WTC11 (cell line): ENCODE results near the gene UBL5. TPM values are rescaled to one million over a fixed set of nuclear protein-coding genes. Genes with fewer than 3 reads are reported as not detected.

Source experiments
- ATAC-seq: fragments of 200-7000 bp; cut with Tn5 transposase; 2 replicates; pipeline ENCODE4 v1.10.0; 2021; ENCODE audit warnings: mild to moderate bottlenecking, moderate library complexity
- CTCF ChIA-PET: fragments of 300-600 bp; sonication (Branson Sonifier 250); formaldehyde crosslinking; loops from one replicate; lab custom pipeline; 2021; ENCODE audit warnings: antibody characterized with exemption; lab: Charles Lee
- POLR2A ChIA-PET: fragments of 350-600 bp; sonication (Branson Sonifier 250); formaldehyde crosslinking; loops from one replicate; lab custom pipeline; 2021; ENCODE audit warnings: antibody characterized with exemption; lab: Charles Lee
- DNase-seq: peaks from one replicate; pipeline ENCODE4 v3.0.0; 2021; ENCODE audit warnings: low spot score
- H3K27ac Mint-ChIP-seq: 2 replicates; pipeline ENCODE4 v1.8.0; 2021; ENCODE audit warnings: mixed read lengths
- H3K27me3 Mint-ChIP-seq: 2 replicates; pipeline ENCODE4 v1.8.0; 2021; ENCODE audit warnings: low read depth, mild to moderate bottlenecking, moderate library complexity, mixed read lengths
- H3K36me3 Mint-ChIP-seq: 2 replicates; pipeline ENCODE4 v1.8.0; 2021; ENCODE audit warnings: mixed read lengths
- H3K4me1 Mint-ChIP-seq: 2 replicates; pipeline ENCODE4 v1.8.0; 2022; ENCODE audit warnings: mixed read lengths
- H3K4me3 Mint-ChIP-seq: 2 replicates; pipeline ENCODE4 v1.8.0; 2021; ENCODE audit warnings: mild to moderate bottlenecking, moderate library complexity, mixed read lengths
- H3K9me3 Mint-ChIP-seq: 2 replicates; pipeline ENCODE4 v1.8.0; 2021; ENCODE audit warnings: mixed read lengths
- CREM ChIP-seq: sonication (generic); formaldehyde crosslinking; IDR thresholded peaks from 2 replicates; pipeline ENCODE4 v1.8.1; 2022; ENCODE audit warnings: mild to moderate bottlenecking, missing genetic modification reagents, moderate library complexity
- EMX1 ChIP-seq: fragments of 250-450 bp; sonication (Bioruptor Pico); IDR thresholded peaks from 2 replicates; pipeline ENCODE4 v1.8.0; 2021; ENCODE audit warnings: mild to moderate bottlenecking
- ETV6 ChIP-seq: sonication (generic); formaldehyde crosslinking; IDR thresholded peaks from 2 replicates; pipeline ENCODE4 v1.8.1; 2022; ENCODE audit warnings: mild to moderate bottlenecking, missing genetic modification reagents
- FOXJ3 ChIP-seq: sonication (generic); formaldehyde crosslinking; IDR thresholded peaks from 2 replicates; pipeline ENCODE4 v1.9.0; 2021; ENCODE audit warnings: missing genetic modification reagents, mild to moderate bottlenecking, borderline replicate concordance
- FOXK1 ChIP-seq: sonication (generic); formaldehyde crosslinking; IDR thresholded peaks from 2 replicates; pipeline ENCODE4 v1.8.0; 2022; ENCODE audit warnings: mild to moderate bottlenecking, moderate library complexity, missing genetic modification reagents
- IRF2 ChIP-seq: sonication (generic); formaldehyde crosslinking; IDR thresholded peaks from 2 replicates; pipeline ENCODE4 v1.8.0; 2022; ENCODE audit warnings: low read depth, missing genetic modification reagents, borderline replicate concordance
- NFE2L1 ChIP-seq: sonication (generic); formaldehyde crosslinking; IDR thresholded peaks from 2 replicates; pipeline ENCODE4 v1.8.1; 2023; ENCODE audit warnings: missing genetic modification reagents
- NFYB ChIP-seq: sonication (generic); formaldehyde crosslinking; conservative IDR thresholded peaks from 2 replicates; pipeline ENCODE4 v1.8.0; 2022; ENCODE audit warnings: low read depth, missing genetic modification reagents
- NR2C2 ChIP-seq: sonication (generic); formaldehyde crosslinking; IDR thresholded peaks from 2 replicates; pipeline ENCODE4 v1.8.0; 2022; ENCODE audit warnings: mild to moderate bottlenecking, missing genetic modification reagents
- SP1 ChIP-seq: sonication (generic); formaldehyde crosslinking; conservative IDR thresholded peaks from 2 replicates; pipeline ENCODE4 v1.8.1; 2022; ENCODE audit warnings: missing genetic modification reagents
- ZNF219 ChIP-seq: sonication (generic); formaldehyde crosslinking; IDR thresholded peaks from 2 replicates; pipeline ENCODE4 v1.8.0; 2023; ENCODE audit warnings: missing genetic modification reagents, mild to moderate bottlenecking, borderline replicate concordance
- ZNF416 ChIP-seq: fragments of 250-450 bp; sonication (Bioruptor Pico); IDR thresholded peaks from 2 replicates; pipeline ENCODE4 v1.9.0; 2021; ENCODE audit warnings: mild to moderate bottlenecking, inconsistent platforms
- total RNA-seq: library from RNA; stranded (reverse); gene quantifications from 3 replicates; pipeline ENCODE4 v1.2.3, GENCODE V29; 2021
- TF ChIP-seq, protein P1 (sequence below): sonication (generic); formaldehyde crosslinking; IDR thresholded peaks from 2 replicates; pipeline ENCODE4 v1.8.0; 2022; ENCODE audit warnings: mild to moderate bottlenecking, missing genetic modification reagents
- TF ChIP-seq, protein P2 (sequence below): sonication (generic); formaldehyde crosslinking; IDR thresholded peaks from 2 replicates; pipeline ENCODE4 v1.8.0; 2022; ENCODE audit warnings: mild to moderate bottlenecking, missing genetic modification reagents
- TF ChIP-seq, protein P3 (sequence below): sonication (generic); formaldehyde crosslinking; IDR thresholded peaks from 2 replicates; pipeline ENCODE4 v1.8.1; 2022; ENCODE audit warnings: low read depth, mild to moderate bottlenecking, moderate library complexity, missing genetic modification reagents, borderline replicate concordance
- TF ChIP-seq, protein P4 (sequence below): sonication (generic); formaldehyde crosslinking; IDR thresholded peaks from 2 replicates; pipeline ENCODE4 v1.8.1; 2022; ENCODE audit warnings: mild to moderate bottlenecking, moderate library complexity, missing genetic modification reagents
- TF ChIP-seq, protein P5 (sequence below): sonication (generic); formaldehyde crosslinking; conservative IDR thresholded peaks from 2 replicates; pipeline ENCODE4 v1.8.1; 2023; ENCODE audit warnings: mild to moderate bottlenecking, low read depth, missing genetic modification reagents, moderate library complexity
- TF ChIP-seq, protein P6 (sequence below): sonication (generic); formaldehyde crosslinking; IDR thresholded peaks from 2 replicates; pipeline ENCODE4 v1.8.1; 2023; ENCODE audit warnings: mild to moderate bottlenecking, missing genetic modification reagents, moderate library complexity
- TF ChIP-seq, protein P7 (sequence below): sonication (generic); formaldehyde crosslinking; IDR thresholded peaks from 2 replicates; pipeline ENCODE4 v1.8.1; 2023; ENCODE audit warnings: mild to moderate bottlenecking, missing genetic modification reagents

The UBL5 gene
- total RNA-seq, 1 experiment from 2014 or later: 402 TPM

DNA sequence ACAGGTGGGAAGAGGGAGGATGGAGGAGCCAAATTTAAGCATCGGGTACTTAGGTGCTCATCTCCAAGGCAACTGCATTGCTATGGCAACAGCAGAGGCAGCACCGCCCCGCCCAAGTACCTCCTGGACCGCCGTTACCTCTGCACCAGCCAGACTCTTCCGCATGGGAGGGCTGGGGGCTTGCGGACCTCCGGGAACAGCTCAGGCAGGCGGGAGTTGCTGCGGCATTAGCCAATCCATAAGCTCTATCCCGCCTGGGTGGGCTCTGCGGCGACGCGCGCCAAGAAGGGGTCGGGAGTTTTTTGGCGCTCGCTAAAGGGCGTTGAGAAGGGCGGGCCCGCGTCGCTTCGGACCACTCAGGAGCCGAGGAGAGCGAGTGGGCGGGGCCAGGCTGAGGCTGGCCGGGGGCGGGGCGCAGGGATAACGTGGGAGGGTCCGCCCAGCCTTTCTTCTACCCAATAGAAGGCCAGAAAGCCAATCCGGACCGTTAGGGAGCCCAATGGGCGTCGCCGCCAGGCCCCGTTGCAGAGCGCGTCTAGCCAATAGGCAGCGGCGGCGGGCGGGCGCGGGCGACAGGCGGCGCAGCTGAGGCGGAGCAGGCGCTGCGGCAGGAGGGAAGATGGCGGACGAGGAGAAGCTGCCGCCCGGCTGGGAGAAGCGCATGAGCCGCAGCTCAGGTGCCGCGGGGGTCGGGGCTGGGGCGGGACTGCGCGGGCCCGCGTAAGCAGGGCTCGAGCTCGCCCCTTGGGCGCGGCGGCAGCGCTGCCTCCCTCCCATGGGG lies 7.2 kb downstream of the UBL5 start, which contains the start of gene PIN1:
Gene PIN1, plus strand, starts transcription at position 593 of the 781 bp plus-strand sequence. Its CDS starts 27 bp downstream, at position 620.
- ATAC-seq (peak; percentile 94), DNase-seq (peak; percentile 100)
- Mint-ChIP-seq H3K27ac (peak within 1 kb of the TSS; percentile 71), H3K4me1 (peaks cover 14% of the 10 kb centered on the region)
- TF ChIP-seq SP1 (CRISPR knock-in tag) (peak; percentile 99), FOXK1 (CRISPR knock-in tag) (0 out of 2 replicates have a peak, but pooled peaks have one; percentile 2), EMX1 (CRISPR knock-in tag) (no peak), IRF2 (CRISPR knock-in tag) (no peak), ETV6 (CRISPR knock-in tag) (no peak), NR2C2 (CRISPR knock-in tag) (no peak), CREM (CRISPR knock-in tag) (0 out of 2 replicates have a peak, but pooled peaks have one; percentile 40), ZNF219 (CRISPR knock-in tag) (no peak), NFE2L1 (CRISPR knock-in tag) (no peak), FOXJ3 (CRISPR knock-in tag) (no peak), NFYB (CRISPR knock-in tag) (peak; percentile 98), ZNF416 (CRISPR knock-in tag) (0 out of 2 replicates have a peak, but pooled peaks have one; percentile 9)
- TF ChIP-seq, protein P1, sequence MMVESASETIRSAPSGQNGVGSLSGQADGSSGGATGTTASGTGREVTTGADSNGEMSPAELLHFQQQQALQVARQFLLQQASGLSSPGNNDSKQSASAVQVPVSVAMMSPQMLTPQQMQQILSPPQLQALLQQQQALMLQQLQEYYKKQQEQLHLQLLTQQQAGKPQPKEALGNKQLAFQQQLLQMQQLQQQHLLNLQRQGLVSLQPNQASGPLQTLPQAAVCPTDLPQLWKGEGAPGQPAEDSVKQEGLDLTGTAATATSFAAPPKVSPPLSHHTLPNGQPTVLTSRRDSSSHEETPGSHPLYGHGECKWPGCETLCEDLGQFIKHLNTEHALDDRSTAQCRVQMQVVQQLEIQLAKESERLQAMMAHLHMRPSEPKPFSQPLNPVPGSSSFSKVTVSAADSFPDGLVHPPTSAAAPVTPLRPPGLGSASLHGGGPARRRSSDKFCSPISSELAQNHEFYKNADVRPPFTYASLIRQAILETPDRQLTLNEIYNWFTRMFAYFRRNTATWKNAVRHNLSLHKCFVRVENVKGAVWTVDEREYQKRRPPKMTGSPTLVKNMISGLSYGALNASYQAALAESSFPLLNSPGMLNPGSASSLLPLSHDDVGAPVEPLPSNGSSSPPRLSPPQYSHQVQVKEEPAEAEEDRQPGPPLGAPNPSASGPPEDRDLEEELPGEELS (CRISPR knock-in tag): 0 out of 2 replicates have a peak, but pooled peaks have one; percentile 12
- TF ChIP-seq, protein P2, sequence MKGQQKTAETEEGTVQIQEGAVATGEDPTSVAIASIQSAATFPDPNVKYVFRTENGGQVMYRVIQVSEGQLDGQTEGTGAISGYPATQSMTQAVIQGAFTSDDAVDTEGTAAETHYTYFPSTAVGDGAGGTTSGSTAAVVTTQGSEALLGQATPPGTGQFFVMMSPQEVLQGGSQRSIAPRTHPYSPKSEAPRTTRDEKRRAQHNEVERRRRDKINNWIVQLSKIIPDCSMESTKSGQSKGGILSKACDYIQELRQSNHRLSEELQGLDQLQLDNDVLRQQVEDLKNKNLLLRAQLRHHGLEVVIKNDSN: peak; percentile 34; the same call in 1 of the 2 replicates
- TF ChIP-seq, protein P3, sequence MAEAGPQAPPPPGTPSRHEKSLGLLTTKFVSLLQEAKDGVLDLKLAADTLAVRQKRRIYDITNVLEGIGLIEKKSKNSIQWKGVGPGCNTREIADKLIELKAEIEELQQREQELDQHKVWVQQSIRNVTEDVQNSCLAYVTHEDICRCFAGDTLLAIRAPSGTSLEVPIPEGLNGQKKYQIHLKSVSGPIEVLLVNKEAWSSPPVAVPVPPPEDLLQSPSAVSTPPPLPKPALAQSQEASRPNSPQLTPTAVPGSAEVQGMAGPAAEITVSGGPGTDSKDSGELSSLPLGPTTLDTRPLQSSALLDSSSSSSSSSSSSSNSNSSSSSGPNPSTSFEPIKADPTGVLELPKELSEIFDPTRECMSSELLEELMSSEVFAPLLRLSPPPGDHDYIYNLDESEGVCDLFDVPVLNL (CRISPR knock-in tag): no peak
- TF ChIP-seq, protein P4, sequence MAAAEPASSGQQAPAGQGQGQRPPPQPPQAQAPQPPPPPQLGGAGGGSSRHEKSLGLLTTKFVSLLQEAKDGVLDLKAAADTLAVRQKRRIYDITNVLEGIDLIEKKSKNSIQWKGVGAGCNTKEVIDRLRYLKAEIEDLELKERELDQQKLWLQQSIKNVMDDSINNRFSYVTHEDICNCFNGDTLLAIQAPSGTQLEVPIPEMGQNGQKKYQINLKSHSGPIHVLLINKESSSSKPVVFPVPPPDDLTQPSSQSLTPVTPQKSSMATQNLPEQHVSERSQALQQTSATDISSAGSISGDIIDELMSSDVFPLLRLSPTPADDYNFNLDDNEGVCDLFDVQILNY (CRISPR knock-in tag): peak; percentile 89
- TF ChIP-seq, protein P5, sequence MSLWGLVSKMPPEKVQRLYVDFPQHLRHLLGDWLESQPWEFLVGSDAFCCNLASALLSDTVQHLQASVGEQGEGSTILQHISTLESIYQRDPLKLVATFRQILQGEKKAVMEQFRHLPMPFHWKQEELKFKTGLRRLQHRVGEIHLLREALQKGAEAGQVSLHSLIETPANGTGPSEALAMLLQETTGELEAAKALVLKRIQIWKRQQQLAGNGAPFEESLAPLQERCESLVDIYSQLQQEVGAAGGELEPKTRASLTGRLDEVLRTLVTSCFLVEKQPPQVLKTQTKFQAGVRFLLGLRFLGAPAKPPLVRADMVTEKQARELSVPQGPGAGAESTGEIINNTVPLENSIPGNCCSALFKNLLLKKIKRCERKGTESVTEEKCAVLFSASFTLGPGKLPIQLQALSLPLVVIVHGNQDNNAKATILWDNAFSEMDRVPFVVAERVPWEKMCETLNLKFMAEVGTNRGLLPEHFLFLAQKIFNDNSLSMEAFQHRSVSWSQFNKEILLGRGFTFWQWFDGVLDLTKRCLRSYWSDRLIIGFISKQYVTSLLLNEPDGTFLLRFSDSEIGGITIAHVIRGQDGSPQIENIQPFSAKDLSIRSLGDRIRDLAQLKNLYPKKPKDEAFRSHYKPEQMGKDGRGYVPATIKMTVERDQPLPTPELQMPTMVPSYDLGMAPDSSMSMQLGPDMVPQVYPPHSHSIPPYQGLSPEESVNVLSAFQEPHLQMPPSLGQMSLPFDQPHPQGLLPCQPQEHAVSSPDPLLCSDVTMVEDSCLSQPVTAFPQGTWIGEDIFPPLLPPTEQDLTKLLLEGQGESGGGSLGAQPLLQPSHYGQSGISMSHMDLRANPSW (CRISPR knock-in tag): no peak
- TF ChIP-seq, protein P6, sequence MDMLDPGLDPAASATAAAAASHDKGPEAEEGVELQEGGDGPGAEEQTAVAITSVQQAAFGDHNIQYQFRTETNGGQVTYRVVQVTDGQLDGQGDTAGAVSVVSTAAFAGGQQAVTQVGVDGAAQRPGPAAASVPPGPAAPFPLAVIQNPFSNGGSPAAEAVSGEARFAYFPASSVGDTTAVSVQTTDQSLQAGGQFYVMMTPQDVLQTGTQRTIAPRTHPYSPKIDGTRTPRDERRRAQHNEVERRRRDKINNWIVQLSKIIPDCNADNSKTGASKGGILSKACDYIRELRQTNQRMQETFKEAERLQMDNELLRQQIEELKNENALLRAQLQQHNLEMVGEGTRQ (CRISPR knock-in tag): peak; percentile 16; the same call in 1 of the 2 replicates
- TF ChIP-seq, protein P7, sequence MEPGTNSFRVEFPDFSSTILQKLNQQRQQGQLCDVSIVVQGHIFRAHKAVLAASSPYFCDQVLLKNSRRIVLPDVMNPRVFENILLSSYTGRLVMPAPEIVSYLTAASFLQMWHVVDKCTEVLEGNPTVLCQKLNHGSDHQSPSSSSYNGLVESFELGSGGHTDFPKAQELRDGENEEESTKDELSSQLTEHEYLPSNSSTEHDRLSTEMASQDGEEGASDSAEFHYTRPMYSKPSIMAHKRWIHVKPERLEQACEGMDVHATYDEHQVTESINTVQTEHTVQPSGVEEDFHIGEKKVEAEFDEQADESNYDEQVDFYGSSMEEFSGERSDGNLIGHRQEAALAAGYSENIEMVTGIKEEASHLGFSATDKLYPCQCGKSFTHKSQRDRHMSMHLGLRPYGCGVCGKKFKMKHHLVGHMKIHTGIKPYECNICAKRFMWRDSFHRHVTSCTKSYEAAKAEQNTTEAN: no peak
- TF ChIP-seq, all 79 proteins: peak for 9
- POLR2A ChIA-PET: interaction anchor here (0.5 to 0.9 kb wide), 2 partner anchors 16 to 234 kb away, joined by 3 to 4 read pairs; partner anchors contain the start of gene FBXL12
- CTCF ChIA-PET: interaction anchor here (0.6 to 1.4 kb wide), 30 partner anchors 10 to 424 kb away, joined by 3 to 9 read pairs (median 4); partner anchors contain the start of genes FBXL12 and ZNF846
- Mint-ChIP-seq H3K9me3 (no peaks in the 10 kb centered on the region), H3K4me3 (peak within 1 kb of the TSS; percentile 87), H3K36me3 (peaks cover 13% of the 10 kb centered on the region), H3K27me3 (no peaks in the 10 kb centered on the region)
